GM12891 (cell line): Measurements from ENCODE around the gene TRIM56.
"Not testable (repeated sequence)": the region's sequence is repeated elsewhere in the genome, so short reads cannot be mapped to it uniquely, and the experiment has no call there.

ENCODE experiments used
- POLR2A ChIP-seq: IDR thresholded peaks from 2 replicates; pipeline ENCODE4 v1.6.1; 2011; ENCODE audit warnings: low read depth, low read length, control low read depth
- POLR2AphosphoS5 ChIP-seq: IDR thresholded peaks from 2 replicates; pipeline ENCODE4 v1.6.1; 2011; ENCODE audit warnings: low read depth, low read length, control low read depth
- SPI1 ChIP-seq: IDR thresholded peaks from 2 replicates; pipeline ENCODE4 v1.6.1; 2011; ENCODE audit warnings: low read depth, low read length, control low read depth

DNA sequence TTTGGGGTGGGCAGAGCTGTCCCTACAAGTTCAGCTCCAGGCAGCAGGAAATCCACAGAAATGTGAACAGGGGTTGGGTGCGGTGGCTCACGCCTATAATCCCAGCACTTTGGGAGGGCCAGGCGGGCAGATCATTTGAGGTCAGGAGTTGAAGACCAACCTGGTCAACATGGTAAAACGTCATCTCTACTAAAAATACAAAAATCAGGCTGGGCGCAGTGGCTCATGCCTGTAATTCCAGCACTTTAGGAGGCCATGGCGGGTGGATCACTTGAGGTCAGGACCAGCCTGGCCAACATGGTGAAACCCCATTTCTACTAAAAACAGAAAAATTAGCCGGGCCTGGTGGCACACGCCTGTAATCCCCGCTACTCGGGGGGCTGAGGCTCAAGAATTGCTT lies 18.4 kb downstream of the TRIM56 start:
- not testable (repeated sequence) for TF ChIP-seq POLR2A, POLR2AphosphoS5, SPI1
